GM20431 (cell line): ENCODE measurements around the gene SLC13A3.

Experiments
- in situ Hi-C: fragments of 300-500 bp; cut with MseI, MboI; formaldehyde crosslinking; loops from one replicate; pipeline ENCODE4 v1.15.0; 2020; ENCODE audit warnings: low sequenced_read_pairs; ENCODE audit not compliant: unreplicated experiment

SLC13A3 gene

DNA sequence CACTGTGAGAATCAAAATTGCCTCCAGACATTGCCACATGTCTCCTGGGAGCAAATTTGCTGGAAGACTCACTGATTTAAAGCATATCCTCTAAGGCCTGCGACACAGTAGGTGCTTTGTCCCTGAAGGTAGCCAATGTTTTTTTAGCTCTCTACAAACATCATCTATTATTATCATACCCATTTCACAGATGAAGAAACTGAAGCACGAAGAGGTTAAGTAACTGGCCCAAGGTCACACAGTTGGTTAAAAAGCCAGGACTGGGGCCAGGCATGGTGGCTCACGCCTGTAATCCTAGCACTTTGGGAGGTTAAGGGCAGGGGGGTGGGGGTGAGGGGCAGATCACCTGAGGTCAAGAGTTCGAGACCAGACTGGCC lies 12.4 kb downstream of the SLC13A3 start:
- in situ Hi-C loops: no loop called here

DNA sequence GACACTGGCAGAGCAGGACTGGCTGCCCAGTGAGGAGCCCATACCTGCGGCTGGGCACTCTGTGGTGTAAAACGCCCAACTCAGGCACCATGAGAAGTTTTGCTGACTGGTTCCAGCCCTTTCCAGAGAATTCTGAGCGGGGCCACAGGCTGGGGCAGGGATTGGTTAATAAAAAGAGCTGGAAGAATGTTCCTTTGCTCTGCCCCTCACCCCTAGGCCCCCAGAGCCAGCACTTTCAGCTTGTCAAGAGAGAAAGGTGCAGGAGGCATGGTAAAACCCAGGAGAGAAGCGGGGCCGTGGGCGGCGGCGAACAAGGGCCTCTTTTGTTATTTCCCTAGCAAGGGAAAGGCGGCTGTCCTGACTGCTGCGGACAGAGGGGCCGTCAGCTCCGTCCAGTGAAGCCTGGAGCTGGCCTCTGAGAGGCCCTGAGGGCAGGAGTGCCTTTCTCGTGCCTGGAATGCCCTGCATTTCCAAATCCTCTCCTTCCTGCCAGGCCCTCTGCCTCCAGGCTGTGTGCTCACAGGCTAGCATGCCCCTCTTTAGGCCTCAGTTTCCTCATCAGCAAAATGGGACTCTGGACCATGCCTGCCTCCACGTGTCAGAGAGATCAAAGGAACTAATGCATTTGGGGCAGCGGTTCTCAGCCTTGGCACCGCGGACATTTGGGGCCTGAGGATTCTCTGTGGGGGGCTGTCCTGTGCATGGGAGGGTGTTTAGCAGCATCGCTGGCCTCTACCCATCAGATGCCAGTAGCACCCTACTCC lies 12.9 kb downstream of the SLC13A3 start:
- in situ Hi-C loops: no loop called here

DNA sequence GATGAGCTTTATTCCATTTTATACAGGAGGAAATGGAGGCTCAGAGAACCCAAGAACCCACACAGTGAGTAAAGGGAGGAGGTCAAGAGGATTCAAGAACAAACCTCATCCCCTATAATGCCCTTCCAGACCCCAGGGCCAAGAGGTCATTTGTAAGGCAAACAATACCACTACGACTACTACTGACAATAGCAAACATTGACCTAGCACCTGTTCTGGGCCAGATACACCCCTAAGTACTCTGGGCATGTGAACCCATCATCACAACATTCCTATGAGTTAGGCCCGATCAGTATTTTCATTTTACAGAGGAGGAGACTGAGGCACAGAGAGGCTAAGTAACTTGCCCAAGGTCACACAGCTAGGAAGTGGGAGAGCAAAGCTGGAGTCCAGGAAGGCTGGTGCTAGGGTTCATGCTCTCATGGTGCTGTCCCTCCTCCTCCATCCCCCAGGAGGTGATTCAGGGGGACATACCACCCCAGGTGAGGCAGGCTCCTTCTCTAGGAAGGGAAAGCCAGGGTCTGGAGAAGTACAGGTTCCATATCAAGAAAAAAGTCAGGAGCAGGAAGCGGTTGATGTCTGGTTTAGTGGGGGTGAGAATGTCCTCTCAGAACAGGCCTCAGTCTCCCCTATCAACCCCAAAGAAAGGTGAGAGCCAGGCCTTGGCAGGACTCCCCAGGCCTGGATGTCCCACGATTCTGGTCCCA lies 13.7 kb downstream of the SLC13A3 start:
- in situ Hi-C loops: no loop called here

DNA sequence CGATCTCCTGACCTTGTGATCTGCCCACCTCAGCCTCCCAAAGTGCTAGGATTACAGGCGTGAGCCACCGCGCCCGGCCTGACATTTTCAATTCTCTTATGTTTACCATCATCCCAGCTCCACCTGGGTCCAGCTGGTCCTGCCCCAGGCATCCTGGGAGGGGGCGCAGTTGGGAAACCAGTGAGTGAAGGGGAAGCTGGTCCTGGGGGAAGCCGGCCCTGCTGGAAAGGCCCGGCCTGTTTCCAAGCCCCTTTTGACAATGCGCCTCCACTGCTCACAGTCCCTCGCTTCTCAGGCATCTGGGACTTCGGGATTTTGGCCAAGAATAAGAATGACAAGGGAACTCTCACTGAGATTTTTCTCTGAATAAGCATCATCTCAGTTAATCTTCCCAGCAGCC lies 14.2 kb downstream of the SLC13A3 start:
- in situ Hi-C loops: no loop called here

DNA sequence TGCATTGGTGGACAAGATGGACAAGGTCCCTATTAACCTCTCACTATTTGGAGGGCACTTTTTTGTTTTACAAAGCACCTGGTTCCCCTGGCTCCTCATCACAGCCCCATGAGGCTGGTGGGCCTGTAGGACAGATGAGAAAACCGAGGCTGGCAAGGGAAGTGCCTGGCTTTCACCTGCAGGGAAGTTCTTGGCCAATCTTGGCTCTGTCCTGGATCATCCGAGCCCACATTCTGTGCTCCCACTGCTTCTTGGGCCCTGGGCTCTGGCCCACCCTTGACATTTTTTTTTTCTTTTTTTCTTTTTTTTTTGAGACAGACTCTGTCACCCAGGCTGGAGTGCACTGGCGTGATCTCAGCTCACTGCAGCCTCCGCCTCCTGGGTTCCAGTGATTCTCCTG lies 14.7 kb downstream of the SLC13A3 start:
- in situ Hi-C loops: no loop called here

DNA sequence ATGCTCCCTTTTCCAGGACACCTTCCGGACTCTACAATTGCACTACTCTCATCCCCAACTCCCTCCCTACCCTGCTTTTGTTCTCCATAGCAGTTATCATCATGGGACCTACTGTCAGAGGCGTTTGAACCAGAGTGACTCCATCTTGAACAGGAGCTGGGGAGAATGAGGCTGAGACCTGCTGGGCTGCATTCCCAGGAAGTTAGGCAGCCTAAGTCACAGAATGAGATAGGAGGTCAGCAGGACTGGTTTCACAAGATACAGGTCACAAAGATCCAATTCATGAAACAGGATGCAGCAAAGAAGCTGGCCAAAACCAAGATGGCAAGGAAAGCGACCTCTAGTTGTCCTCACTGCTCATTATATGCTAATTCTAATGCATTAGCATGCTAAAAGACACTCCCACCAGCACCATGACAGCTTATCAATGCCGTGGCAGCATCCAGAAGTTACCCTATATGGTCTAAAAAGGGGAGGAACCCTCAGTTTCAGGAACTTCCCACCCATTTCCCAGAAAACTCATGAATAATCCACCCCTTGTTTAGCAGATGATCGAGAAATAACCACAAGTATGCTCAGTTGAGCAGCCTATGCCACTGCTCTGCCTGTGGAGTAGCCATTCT lies 15.6 kb downstream of the SLC13A3 start:
- in situ Hi-C loops: no loop called here

DNA sequence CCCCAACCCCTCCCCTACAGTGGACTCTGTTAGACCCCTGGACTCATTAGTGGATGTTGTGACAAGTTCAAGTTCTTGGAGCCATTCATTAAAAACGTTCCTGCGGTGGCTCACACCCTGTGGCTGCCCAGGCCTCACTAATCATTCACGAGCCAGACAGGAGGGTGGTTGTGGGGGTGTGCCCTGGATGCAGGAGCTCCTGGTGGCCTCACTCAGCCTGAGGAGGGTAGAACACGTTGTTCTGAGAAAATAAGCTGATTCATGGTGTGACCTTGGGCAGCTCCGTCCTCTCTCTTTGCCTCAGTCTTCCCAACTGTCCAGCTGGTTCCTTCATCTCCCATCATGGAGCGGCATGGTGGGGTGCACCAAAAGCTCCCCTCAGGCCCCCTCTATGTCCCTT lies 16.7 kb downstream of the SLC13A3 start:
- in situ Hi-C loops: no loop called here

DNA sequence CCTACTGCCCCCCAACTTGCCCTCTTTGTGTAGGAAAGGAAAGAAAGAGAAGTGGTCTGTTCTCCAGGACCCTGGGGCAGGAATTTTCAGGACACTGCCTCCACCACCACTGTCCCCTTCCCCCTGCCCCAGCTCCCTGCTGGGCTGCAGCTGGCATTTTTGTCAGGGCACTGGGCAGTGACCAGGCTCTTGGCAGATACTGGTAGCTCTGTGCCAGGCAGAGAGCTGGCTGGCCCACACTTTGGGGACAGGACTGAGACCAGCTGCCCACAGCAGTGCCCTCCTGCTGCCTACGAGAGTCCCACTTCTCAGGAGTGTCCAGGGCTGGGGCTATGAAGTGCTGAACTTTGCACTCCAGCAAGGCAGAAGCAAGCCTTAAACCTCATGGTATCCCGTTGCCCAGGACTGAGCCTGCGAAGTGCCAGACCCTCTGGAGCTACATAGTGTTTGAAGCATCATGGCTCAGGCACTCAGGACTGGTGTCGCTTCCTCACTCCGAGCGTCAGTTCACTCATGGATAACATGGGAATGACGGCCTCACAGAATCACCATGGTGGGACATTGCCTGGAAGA lies 19.3 kb downstream of the SLC13A3 start:
- in situ Hi-C loops: no loop called here

DNA sequence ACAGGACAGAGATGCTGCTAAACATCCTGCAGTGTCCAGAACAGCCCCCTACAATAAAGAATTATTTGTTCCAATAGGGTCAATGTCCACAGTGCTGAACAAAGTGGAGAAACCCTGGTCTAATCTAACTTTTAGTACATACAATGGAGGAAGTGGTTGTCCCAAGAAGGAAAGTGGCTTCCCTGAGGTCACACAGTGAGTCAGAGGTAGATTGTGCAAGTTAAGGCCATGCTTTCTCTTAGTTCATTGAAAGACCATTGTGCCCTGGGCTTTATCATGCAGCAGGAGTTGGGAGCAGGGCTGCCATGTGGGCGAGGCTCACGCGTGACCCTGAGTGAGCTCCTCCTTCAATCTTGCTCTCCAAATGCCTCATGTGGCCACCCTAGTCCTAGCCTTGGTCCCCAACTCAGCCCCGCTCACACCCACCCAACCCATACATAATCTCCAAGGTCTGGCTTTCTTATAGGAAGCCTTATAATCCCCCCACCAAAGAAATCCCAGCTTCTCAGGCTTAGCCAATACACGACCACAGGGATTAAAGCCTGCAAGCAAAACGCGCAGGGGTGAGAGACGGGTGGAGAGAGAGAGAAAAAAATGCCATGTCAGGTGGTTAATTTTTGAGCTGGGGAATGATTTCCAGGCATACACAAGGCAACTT lies 19.9 kb downstream of the SLC13A3 start:
- in situ Hi-C loops: no loop called here

DNA sequence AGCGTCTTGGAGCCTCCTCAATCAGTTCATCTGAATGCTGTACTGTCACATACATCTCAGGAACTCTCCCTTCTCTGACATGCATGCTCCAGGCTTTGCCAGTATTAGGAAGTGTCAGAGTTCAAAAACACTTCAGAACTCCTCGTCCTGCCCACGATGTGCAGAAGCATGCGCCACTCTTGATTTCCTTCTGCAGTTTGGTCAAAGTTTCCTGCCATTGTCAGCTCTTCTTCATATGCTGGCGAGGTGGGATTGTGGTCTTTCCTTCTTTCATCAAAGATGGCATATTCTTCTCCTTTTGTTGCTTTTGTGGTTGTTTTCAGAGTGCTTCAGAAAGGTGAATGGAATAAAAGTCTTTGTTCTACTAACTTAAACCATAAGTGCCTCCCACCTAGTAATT lies 21.0 kb downstream of the SLC13A3 start:
- in situ Hi-C loops: no loop called here

DNA sequence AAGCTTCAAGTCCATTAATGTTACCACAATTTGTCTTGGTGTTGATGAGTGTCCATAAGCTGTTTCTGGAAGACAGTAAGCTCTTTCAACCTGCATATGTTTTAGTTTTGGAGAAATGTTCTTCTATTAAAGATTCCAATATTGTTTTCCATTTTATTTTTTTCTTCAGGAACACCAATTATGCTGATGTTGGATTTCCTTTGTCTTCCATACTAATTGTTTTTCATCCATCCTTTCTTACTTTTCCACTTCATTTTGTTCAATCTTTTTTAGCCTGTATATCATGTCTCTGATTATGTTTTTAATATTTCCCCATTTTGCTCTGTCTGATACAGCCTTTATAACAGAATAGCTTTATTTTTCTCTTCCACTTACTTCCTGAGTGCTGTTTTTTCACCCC lies 21.9 kb downstream of the SLC13A3 start:
- in situ Hi-C loops: no loop called here

DNA sequence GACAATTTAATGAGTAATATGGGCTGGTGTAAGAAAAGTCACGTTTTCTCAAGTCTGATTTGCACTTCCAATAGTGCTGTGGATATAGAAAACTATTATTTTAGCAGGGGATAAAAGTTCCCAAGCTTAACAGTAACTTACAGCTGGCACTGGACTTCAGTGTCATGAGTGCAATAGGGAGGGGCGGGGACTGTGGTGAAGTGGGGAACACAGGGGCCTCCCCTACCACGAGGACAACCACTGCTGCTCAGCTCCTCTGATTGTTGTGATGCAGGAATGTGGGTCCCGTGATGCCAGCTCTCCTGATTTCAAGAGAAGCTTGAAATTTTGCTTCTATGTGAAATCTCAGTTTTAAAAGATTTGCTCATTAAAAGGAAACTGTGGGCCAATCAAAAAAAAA lies 24.0 kb downstream of the SLC13A3 start:
- in situ Hi-C loops: no loop called here

DNA sequence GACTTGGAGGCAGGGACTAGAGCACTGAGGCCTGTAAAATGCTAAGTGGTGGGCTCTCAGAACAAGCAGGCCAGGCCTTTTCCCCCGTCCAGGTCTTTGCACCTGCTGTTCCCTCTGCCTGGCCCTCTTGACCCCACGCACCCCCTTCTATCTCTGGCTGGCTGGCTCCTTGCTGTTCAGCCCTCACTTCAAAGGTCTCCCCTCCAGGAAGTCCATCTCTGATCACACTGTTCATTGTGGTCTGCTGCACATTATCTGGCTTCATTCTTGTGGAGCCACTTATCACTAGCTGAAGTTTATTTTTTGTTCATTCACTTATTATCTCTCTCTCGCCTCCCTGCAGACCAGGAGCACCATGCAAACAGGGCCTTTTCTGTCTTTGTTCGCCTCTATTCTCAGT lies 24.5 kb downstream of the SLC13A3 start:
- in situ Hi-C loops: no loop called here

DNA sequence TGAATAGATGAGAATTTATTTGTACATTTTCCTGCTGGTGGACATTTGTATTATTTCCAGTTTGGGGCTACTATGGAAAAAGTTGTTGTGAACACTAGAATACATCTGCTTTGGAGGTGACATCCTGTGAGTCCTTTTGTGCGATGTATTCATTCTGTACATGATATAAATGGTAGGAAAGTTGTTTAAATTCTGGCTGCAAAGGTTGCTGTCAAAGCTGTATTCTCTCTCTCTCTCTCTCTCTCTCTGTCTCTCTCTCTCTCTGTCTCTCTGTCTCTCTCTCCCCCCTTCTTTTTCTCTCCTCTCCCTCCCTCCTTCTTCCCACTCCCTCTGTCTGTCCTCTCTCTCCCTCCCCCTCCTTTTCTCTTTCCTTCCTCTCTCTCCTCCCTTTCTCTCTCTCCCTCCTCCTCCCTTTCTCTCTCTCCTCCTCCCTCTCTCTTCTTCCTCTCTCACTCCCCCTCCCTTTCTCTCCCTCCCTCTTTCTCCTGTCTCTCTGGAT lies 25.3 kb downstream of the SLC13A3 start:
- in situ Hi-C loops: no loop called here

DNA sequence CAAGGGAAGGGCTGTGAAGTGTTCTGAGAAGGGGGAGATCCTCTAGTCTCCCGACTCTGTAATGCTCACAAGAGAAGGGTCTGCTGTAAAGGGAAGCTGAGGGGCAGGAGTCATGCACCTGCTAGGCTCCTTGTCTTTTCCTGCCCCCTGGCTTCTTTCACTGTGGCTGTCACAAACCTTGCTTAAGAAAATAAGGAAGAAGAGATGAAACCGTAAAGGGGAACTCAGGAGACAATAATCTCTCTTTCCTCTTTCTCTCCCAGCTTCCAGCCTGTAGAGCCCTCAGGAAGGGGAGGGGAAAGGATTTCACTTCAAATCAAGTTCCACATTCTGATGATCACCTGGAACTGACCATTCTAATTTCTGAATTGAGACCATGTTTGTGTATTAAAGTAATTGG lies 26.3 kb downstream of the SLC13A3 start:
- in situ Hi-C loops: no loop called here

DNA sequence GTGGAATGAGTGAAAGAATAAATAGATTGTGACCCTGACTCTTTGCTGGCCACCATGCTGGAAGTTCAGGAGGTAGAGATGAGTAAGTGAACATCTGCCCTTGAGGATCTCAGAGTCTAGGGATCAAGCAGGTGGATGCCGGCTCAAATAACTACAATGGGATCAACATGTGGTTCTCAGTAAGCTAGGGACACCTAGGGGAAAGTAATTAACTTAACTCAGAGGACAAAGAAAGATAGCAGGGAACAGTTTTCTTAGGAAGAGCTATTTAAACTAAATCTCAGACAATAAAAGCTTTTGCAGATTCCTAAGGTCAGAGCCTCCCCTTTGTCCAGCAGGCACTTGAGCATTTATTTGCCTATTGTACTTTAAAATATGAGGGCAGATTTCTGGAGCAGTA lies 29.1 kb downstream of the SLC13A3 start:
- in situ Hi-C loops: no loop called here

DNA sequence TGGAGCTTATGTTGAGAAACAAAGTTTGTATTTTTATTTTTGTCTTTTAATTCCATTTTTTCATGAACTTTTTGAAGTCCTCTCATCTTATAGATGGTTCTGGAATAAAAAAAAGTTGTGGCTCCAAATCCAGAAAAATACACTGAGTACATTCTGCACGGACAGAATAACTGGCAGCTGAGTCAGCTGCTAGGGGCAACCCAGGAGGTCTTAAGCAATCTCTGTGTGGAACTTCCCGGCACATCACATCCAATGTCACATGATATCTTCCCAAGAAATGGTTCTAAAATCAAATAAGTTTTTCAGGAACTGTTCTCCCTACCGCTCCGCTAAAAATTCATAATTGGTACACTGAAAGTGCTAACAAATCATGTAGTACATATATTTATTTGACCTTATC lies 29.8 kb downstream of the SLC13A3 start:
- in situ Hi-C loops: no loop called here

DNA sequence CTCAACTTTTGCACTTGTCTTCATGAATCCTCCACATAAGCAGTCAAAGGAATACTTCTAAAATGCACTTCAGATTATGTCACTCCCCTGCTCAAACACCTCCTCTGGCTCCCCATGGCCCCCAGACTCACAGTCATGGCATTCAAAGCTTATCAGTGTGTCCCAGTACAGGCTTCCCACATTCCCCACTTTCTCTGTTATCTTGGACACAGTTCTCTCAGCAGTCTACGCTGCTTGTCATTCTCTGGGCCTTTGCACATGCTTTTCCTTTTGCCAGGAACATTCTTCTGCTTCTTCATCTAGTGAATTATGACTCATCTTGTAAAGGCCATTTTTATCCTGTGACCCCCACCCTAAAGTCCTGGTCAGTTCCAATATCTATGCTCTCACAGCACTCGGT lies 31.8 kb downstream of the SLC13A3 start:
- in situ Hi-C loops: no loop called here

DNA sequence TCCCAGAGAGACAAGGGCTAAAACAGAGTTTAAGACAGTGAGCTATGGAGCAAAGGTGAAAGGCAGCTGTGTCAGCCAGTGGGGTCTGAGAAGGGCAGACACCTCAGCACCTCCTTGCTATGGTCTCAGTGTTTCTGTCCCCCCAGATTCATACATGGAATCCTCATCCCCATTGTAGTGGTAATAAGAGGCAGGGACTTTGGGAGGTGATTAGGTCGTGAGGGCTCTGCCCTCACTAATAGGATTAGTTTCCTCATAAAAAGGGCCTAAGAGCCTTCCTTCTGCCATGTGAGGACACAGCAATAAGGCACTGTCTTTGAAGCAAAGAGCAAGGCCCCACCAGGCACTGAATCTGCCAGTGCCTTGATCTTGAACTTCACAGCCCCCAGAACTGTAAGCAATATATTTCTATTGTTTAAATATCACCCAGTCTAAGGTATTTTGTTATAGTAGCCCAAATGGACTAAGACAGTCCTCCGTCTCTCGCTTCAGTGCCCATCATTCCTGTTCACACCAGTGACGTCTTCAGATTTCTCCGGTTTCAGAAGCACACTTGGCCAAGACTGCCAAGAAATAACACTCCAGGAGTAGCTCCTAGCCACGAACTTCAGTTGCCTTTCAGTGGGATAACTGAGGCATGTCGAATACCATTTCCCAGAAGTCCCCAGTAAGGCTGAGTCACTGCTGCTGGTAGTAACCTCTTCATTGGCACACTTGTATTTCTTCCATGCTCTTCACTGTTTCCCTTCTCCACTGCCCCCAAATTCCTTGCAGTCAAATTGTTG lies 32.8 kb downstream of the SLC13A3 start:
- in situ Hi-C loops: no loop called here

DNA sequence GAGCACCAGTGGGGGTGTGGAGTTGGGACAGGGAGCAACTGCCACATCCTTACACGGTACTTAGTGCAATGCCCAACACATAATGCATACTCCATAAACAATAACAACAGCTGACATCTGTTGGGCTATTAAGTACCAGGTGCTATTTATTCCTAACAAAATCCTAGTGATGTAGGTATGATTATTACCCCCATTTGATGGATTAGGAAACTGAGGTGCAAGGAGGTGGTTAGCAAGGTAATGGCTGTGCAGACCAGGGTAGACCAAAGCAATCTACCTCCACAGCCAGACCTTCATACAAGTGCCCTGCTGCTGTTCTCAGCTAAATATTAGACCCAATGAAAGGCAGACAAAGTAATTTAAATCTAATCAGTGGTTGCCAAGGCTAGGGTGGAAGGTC lies 36.8 kb downstream of the SLC13A3 start:
- in situ Hi-C loops: no loop called here
